K562 (cell line): Measurements from ENCODE around the gene ETV2. TPM values are rescaled to one million over a fixed set of nuclear protein-coding genes. Genes with fewer than 3 reads are reported as not detected.

Experiments
- CTBP1 ChIP-seq: fragments of 450-650 bp; IDR thresholded peaks from 2 replicates; pipeline ENCODE4 v1.6.1; 2016; ENCODE audit warnings: borderline replicate concordance
- CXXC5 ChIP-seq: fragments of 250-450 bp; sonication (Bioruptor Pico); IDR thresholded peaks from 2 replicates; pipeline ENCODE4 v1.8.0; 2022; ENCODE audit warnings: inconsistent platforms, mild to moderate bottlenecking, moderate library complexity
- ETV5 ChIP-seq: sonication (generic); formaldehyde crosslinking; IDR thresholded peaks from 2 replicates; pipeline ENCODE4 v1.4.0; 2020; ENCODE audit warnings: low read depth, mild to moderate bottlenecking, missing genetic modification reagents
- FOXA3 ChIP-seq, 2 experiments: fragments of 450-650 bp in 1 of 2; sonication (generic) in 1 of 2; formaldehyde crosslinking; IDR thresholded peaks in 1 of 2; conservative IDR thresholded peaks in 1 of 2; 2 replicates each; pipeline versions ENCODE4 v1.4.0 to v1.8.0; 2020 to 2022; ENCODE audit warnings: mild to moderate bottlenecking in 2 of 2, missing genetic modification reagents in 1 of 2
- FOXP1 ChIP-seq: sonication (generic); formaldehyde crosslinking; IDR thresholded peaks from 2 replicates; pipeline ENCODE4 v1.8.0; 2022; ENCODE audit warnings: mild to moderate bottlenecking, missing genetic modification reagents
- GATAD2B ChIP-seq: fragments of 450-650 bp; IDR thresholded peaks from 2 replicates; pipeline ENCODE4 v1.6.1; 2017; ENCODE audit warnings: mild to moderate bottlenecking, borderline replicate concordance
- RBM14 ChIP-seq: fragments of 200-400 bp; formaldehyde crosslinking; IDR thresholded peaks from 2 replicates; pipeline ENCODE4 v1.6.1; 2018; ENCODE audit warnings: low read depth, mild to moderate bottlenecking, low read length, moderate library complexity, borderline replicate concordance; ENCODE audit not compliant: insufficient read depth
- SLC30A9 ChIP-seq: fragments of 250-450 bp; sonication (Bioruptor Pico); IDR thresholded peaks from 2 replicates; pipeline ENCODE4 v1.8.0; 2022; ENCODE audit warnings: mild to moderate bottlenecking, moderate library complexity
- ZNF124 ChIP-seq: sonication (generic); formaldehyde crosslinking; IDR thresholded peaks from 2 replicates; pipeline ENCODE4 v1.8.1; 2022; ENCODE audit warnings: missing genetic modification reagents
- ZNF23 ChIP-seq: fragments of 250-450 bp; sonication (Bioruptor Pico); IDR thresholded peaks from 2 replicates; pipeline ENCODE4 v1.4.0; 2020; ENCODE audit warnings: mild to moderate bottlenecking
- ZNF407 ChIP-seq: fragments of 450-650 bp; IDR thresholded peaks from 2 replicates; pipeline ENCODE4 v1.6.1; 2016; ENCODE audit warnings: low read depth
- ZNF764 ChIP-seq: fragments of 250-450 bp; sonication (Bioruptor Pico); IDR thresholded peaks from 2 replicates; pipeline ENCODE4 v1.4.0; 2020; ENCODE audit warnings: low read depth, mild to moderate bottlenecking, moderate library complexity
- polyA plus RNA-seq, 8 experiments: library from polyadenylated mRNA; depleted of rRNA in 4 of 8; stranded (reverse) in 5 of 8; unstranded in 3 of 8; fragments of >200 nt; fragmentation: Nextera tagmentation in 2 of 8; fragmentation: Illumina TruSeq in 1 of 8; extraction: Ambion mirVana in 2 of 8; extraction: Trizol in 1 of 8; gene quantifications; 2 replicates each; pipeline versions ENCODE4 v1.2.1 to v1.2.3, GENCODE V29; 2011 to 2014; ENCODE audit warnings: inconsistent platforms in 1 of 8, missing spikeins in 1 of 8
- total RNA-seq, 7 experiments: library from RNA; depleted of rRNA in 6 of 7; stranded (reverse); fragments of >200 nt in 6 of 7; fragmentation: Illumina TruSeq in 2 of 7; extraction: Trizol in 2 of 7; gene quantifications; 2 replicates each; pipeline versions ENCODE4 v1.2.1 to v1.2.3, GENCODE V29; 2011 to 2021; ENCODE audit warnings: low replicate concordance in 1 of 7

Gene ETV2
- total and polyA plus RNA-seq, 9 of the 15 experiments (the other 6 are each of a cell fraction or from before 2014, with no cell fraction given): 0.11 to 3.7 (median 0.55) TPM

GRCh38 chr19:35670686-35671085 lies 29.1 kb downstream of the ETV2 start (continued):
- TF ChIP-seq ZNF407 (no peak), SLC30A9 (CRISPR knock-in tag) (no peak), FOXP1 (CRISPR knock-in tag) (no peak), CTBP1 (no peak), ZNF764 (no peak), FOXA3 (CRISPR knock-in tag; conservative IDR thresholded peaks at IDR 0.05 in 1 of 2, IDR thresholded peaks at IDR 0.05 in 1 of 2) (no peak), CXXC5 (CRISPR knock-in tag) (no peak), GATAD2B (no peak), ZNF124 (CRISPR knock-in tag) (no peak), ETV5 (CRISPR knock-in tag) (no peak), RBM14 (no peak), ZNF23 (CRISPR knock-in tag) (no peak)
